ENCODE data around the gene PIK3R5.

Gene PIK3R5

GRCh38 chr17:8879410-8879809, 86.1 kb downstream of the PIK3R5 start:
- DNase-seq, result no peak

GRCh38 chr17:8877984-8878383, 87.5 kb downstream of the PIK3R5 start:
- DNase-seq, result peak in 1 of 4 experiments; percentile 1

DNA sequence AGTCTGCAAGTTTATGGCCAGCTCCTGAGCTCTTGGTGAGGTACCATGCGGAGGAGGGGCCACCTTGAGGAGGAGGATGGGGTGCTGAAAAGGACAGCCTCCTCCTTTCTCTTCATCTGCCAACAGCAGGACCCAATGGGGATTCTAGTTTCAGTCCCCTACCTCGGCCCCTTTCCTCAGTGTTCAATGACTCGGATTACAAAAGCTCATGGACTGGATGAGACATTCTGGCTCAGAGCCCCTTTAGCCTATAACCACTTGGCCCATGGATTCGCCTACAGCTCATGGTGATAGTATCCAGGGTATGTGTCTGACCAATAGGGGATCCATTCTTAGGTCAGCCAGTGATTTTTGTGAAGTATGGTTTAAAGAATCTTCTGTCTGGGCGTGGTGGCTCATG, 89.5 kb downstream of the PIK3R5 start:
- DNase-seq, result peak in 1 of 4 experiments; percentile 4

- peak in 1 of 4 experiments; percentile 3 for DNase-seq
These were observed 90.1 kb downstream of the PIK3R5 start for GRCh38 chr17:8875436-8875835.

GRCh38 chr17:8873801-8874715, 91.4 kb downstream of the PIK3R5 start:
- peak in 3 of 4 experiments; percentile 27 to 53 (median 36) for DNase-seq

DNA sequence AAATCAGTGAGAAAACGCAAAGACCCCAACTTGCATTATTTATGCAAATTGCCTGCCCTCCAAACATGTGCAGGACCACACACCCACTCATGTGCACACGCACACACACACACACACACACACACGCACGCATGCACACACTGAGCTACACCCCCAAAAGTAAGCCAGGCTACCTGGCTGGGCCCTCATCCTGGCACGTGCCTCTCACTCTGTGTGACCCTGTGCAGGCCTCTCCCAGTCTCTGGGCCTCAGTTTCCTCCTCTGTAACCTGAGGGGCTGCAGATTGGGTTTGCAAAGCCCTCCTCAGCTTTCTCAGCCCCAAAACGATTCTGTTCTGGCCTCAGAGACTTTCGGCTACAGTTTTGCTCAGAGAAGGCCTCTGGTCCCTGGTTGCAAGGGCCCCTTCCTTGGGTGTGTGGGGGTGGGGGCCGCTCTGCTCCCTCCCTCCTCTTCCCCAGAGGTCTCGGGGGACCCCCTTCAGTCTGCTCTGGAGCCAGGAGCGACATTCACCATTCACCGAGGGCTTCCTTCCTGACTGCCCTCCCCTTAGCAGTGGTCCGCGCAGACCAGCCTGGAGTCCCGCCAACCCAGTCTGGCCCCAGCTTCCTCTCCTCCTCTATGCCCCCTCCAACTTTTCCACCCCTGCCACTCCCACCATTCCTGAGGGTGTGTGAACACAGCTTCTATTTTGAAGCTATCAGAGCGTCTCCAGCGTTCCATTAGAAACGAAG, 92.6 kb downstream of the PIK3R5 start:
- peak in 1 of 4 experiments; percentile 11 for DNase-seq

DNA sequence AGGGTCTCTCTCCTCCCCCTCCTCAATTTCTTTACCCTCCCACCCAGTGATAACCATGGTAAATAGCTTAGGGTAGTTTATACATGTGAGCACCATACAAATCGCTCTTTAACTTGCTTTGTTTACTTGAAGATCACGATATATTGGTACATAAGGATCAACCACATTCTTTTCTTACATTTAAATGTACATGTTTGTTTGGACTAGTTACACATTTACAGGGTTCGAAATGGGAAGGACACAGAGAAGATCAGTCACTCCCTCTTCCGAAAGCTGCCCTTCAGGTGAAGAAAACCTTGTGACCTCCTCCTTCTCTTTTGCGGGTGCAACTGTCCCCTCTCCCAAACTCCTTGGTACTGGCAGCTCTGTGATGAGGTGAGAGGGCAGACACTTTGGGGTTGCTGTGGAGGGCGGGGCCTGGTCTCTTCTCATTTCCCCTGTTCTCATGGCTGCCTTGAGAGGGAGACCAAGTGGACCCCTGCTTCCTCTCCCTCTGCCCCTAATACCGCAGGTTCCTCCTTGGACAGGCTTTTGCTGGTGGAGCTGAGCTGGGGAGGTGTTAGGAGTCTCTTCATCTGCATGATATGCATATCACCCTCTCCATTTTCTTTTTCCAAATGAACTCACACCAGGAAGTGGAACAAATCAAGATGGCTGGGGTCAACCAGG, 93.3 kb downstream of the PIK3R5 start:
- peak in 2 of 4 experiments; percentile 21 to 30 for DNase-seq

DNA sequence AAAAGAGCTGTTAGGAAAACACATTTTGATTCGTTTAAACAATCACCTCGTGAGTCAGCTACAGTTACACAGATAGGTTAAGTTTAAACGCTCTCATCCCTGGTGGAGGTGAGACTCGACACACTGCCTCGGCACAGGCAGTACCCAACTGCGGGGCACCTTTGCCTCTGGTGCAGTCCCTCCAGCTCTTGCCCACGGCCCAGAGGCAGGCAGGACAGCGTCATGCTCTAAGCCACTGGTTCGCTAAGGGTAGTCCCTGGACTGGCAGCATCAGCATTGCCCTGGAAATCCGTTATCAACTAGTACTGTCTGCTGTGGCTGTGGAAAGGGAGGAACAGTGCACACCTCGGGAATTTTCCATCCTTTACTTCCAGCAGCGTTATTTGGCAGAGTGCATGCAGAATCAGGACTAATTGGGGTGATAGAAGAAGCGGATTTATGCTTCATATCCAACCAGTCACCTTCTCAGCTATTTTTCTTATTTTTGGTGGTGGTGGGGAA, 94.4 kb downstream of the PIK3R5 start:
- DNase-seq, result peak in 1 of 4 experiments; percentile 3

DNA sequence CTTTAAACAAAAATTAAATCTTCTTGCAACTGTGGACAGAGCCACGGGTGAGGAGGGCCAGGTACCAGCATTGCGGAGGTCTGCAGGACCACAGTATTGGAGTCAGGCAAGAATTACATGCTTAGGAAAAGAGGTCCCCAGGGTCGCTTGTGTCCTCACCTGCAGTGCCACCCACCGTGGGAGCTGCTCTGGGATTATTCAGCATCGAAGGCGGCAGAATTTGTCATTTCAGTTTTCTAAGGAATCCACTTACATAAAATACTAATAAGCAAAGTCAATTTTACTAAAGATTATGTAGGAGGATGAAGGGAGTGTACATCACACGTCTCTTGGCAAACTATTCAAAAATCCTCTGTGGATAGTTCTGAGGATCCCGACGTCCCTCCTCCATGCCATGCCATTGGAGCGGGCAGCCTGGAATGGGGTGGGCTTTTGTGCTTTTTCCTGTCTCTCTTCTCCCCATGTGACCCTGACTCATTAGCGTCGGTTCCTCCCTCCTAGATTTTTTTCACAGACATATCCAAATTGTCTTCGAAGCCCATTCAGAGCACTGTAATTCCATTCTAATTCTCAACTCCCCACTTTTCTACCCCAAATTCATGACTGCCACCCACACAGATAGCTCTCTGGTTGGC, 95.0 kb downstream of the PIK3R5 start:
- DNase-seq, result peak in 1 of 4 experiments; percentile 1

DNA sequence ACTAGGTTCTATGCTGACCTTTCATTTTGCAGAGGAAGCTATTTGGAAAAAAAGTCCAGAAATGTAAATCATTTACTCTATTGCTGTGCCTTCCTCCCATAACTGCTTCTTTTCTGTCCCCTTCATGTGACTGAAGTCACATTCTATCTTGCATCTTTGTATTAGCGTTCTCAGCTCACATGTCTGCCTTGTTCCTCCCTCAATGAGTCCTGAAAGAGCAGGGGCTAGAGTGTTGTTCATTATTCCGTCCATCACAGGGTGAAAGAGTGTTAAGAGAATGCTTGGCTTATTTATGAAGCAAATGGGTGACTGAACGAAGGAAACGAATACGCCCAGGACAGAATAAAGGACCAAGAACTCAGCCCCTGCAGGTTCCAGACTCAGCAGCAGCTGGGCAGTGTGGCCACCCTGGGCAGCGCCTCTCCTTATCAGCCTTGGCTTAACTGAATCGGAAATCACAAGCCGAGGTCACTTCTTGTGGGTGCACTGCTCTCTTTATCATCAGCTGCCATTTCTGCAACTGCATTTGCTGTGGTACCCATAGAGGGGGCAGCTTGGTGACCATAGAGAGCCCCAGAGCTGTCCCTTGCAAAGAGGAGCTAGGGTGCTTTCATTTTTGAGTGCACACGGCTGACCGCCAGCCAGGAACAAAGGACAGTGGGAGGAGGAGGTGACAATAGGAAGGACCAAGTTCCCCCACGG, 96.2 kb downstream of the PIK3R5 start:
- DNase-seq, result peak in 3 of 4 experiments; percentile 12 to 37 (median 17)

DNA sequence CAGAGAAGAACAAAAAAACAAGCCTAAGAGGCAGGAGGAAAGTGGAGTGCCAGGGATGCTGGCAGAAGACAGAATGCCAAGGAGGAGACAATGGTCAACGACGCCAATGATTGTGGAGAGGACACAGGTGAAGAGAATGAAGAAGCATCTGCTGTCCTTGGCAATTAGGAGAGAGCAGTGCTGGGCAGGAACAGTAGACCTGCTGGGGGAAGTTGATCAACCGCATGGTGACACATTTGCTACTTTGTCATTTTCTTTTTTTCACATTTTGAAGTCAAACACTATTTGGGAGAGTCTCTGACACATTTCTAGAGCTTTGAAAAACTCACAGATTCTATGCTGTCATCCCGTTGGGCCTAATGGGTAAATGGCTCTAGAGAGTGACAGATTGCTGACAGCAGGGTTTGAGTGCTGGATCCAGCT, 97.0 kb downstream of the PIK3R5 start:
- DNase-seq, result peak in 3 of 4 experiments; percentile 23 to 46 (median 37)

- no peak for DNase-seq
These were observed 97.4 kb downstream of the PIK3R5 start for GRCh38 chr17:8868092-8868491.

GRCh38 chr17:8867361-8867981, 98.0 kb downstream of the PIK3R5 start, which contains the start of gene PIK3R6:
Gene PIK3R6, minus strand, starts transcription at chr17:8867674. Its CDS starts 17,880 bp downstream, at chr17:8849794.
- peak; percentile 48 to 70 (median 61) for DNase-seq

DNA sequence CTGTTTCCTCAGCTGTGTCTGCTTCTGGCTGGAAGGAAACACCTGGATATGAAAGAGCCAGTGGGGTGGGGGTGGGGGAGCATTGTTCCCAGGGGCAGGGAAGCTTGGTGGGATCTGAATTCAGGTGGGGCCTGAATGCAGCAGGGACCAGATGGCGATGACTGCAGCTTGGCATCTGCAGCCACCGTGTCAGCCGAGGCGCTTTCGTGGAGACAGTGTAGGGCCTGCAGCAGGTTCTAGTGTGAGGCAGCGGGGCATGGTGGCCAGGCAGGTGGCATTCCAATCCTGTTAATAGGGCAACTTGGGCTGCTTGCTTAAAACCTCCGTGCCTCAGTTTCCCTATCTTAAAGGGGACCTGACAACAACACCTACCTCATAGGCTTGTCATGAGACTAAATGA, 99.7 kb downstream of the PIK3R5 start:
- DNase-seq, result no peak

DNA sequence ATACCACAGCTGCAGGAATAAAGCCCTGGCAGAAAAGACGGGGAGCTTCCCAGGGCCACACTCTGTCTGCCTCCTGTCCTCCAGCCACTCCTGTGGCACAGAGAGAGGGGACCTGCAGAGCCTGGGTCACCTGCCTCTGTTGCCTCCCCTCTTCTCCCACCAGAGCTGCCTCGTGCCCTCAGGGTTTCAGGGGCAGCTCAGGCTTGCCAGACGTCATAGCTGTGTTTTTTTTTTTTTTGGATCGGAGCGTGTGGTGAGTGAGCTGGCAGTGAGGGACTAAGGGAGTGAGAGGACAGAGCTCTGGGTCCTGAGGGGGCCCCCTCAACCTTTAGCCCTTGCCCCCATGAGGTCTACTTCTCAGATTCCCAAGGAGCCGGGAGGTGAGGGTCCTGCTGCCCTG, 100.1 kb downstream of the PIK3R5 start:
- DNase-seq, result no peak

DNA sequence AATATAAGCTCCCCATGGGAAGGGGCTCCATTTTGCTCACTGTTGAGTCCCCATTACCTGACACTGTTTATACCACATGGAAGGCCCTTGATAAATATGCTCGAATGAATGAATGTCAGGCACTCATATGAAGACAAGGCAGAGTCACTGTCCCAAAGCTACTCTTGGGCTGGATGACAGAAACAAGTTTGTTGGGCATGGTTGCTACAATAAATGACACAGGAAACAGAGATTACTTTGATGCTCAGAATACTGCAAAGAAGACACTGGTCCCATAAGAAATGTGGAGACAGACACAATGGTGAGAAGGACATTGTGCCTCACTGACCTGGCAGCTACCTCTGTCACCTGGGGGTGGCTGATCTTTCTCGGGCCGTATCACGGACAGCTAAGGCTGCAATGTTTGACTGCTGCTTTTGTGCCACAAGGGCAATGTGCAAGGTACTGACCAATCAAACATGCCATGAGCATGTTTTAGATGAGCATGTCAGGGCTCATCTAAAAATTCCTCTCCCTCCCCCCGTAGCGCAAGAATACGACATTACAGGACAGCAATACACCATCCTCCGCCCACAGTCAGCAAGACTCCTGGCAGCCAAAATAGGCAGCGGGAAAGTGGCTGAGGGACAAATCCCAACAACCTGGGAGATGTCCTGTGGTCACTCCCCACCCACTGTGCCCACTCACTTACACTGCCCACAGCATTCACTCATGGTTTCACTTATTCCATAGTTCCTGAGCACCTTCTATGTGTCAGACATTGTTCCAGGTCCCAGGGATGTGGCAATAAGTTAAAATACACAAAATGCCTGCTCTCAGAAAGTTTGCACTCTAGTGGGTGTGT, 103.1 kb downstream of the PIK3R5 start:
- peak in 2 of 4 experiments; percentile 19 to 34 for DNase-seq

DNA sequence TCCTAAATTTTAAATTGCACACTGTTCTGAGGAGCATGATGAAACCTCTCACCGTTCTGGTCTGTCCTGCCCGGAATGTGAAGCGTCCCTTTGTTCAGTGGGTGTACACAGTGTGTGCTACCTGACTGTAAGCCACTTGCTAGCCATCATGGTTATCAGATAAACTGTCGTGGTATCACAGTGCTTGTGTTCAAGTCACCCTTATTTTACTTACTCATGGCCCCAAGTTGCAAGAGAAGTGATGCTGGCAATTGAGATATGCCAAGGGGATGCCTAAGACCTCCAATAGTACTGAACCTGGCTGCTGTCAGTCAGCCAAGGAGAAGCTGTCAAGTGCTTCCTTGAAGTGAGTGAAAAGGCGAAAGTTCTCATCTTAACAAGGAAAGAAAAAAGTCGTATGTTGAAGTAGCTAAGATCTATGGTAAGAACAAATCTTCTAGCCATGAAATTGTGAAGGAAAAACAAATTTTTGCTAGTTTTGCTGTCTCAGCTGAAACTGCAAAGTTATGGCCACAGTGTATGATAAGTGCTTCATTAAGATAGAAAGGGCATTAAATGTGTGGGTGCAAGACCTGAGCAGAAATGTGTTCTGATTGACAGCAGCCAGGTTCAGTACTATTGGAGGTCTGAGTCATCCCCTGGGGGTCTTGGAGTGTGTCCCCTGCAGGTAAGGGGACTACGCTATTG, 103.9 kb downstream of the PIK3R5 start:
- DNase-seq, result no peak

DNA sequence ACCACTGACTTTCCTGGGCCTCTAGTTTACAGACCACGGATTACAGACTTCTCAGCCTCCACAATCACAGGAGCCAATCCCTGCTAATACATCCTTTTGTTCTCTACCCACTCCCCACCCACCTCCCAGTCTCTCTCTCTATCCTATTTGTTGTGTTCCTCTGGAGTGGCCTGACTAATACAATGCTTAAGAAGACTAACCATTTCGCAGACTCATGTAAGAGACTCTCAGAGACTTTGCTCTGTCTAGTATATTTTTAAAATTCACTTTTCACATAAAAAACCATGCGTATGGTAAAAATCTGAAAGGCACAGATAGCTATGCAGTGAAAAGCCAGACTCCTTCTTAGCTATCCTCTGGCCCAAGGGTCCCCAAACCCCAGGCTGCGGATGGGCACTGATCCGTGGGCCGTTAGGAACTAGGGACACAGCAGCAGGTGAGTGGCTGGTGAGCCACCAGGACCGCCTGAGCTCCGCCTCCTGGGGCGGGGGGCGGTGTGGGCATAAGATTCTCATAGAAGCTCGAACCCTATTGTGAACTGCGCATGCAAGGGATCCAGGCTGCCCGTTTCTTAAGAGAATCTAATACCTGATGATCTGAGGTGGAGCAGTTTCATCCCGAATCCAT, 105.6 kb downstream of the PIK3R5 start:
- no peak for DNase-seq
